Fibroblast of mammary gland (primary cell): Measurements from ENCODE around the gene CERS6.
"Not testable (repeated sequence)": the region's sequence is repeated elsewhere in the genome, so short reads cannot be mapped to it uniquely, and the experiment has no call there.

Source experiments
- DNase-seq: peaks from one replicate; pipeline ENCODE4 v3.0.0-alpha.2; 2010; ENCODE audit warnings: low read depth
- H3K4me3 ChIP-seq: 2 replicates; pipeline ENCODE4 v1.5.1; 2011; ENCODE audit warnings: low read depth, mild to moderate bottlenecking, low read length, moderate library complexity; ENCODE audit not compliant: control insufficient read depth
- TF ChIP-seq, protein P1 (sequence below): conservative IDR thresholded peaks from 2 replicates; pipeline ENCODE4 v1.5.1; 2011; ENCODE audit warnings: low read depth, low read length, inconsistent platforms; ENCODE audit not compliant: control insufficient read depth, insufficient read depth

Gene CERS6

DNA sequence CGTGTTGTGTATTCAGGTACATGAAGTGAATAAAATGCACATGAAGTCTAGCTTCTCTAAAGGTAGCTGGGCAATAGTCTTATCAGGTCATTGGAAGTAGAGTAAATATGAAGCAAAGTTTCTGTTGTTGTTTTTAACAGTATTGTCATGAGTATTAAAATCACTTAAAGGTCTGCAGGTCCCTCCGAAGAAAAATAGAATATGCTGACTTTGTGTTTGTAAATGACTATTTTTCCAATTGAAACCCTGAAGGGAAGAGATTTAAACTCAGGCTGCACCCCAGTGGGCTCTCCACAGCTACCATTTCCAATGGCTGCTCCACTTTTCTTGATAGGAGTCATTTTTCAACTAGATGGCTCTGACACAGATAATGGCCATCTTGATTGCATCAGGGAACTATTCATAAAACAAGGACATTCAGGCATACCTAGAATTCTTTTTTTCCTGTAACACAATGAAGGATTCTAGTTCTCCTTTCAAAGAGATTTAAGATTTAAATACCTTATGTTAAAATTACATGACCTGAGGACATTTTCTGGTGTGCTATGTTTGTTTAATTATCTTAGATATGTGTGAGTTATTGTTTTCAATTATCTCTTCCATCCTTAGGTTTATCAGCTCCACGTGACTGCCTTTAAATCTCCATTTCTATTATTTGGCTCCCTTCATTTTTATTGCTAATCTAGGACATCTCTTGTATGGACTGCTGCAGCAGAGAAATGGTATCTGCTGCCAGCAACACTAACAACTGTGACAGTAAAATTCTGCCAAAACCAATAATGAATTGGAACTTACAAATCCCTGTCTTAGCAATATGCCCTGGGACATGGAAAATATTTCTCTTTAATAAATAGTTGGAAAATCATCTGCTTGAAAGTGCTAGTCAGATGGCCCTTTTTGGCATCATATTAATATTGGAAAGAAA lies 197.2 kb downstream of the CERS6 start:
- no peak overlapping the region for H3K4me3 ChIP-seq
- TF ChIP-seq, protein P1, sequence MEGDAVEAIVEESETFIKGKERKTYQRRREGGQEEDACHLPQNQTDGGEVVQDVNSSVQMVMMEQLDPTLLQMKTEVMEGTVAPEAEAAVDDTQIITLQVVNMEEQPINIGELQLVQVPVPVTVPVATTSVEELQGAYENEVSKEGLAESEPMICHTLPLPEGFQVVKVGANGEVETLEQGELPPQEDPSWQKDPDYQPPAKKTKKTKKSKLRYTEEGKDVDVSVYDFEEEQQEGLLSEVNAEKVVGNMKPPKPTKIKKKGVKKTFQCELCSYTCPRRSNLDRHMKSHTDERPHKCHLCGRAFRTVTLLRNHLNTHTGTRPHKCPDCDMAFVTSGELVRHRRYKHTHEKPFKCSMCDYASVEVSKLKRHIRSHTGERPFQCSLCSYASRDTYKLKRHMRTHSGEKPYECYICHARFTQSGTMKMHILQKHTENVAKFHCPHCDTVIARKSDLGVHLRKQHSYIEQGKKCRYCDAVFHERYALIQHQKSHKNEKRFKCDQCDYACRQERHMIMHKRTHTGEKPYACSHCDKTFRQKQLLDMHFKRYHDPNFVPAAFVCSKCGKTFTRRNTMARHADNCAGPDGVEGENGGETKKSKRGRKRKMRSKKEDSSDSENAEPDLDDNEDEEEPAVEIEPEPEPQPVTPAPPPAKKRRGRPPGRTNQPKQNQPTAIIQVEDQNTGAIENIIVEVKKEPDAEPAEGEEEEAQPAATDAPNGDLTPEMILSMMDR, result no peak
- DNase-seq, result no peak

GRCh38 chr2:168654705-168655104 lies 198.6 kb downstream of the CERS6 start:
- no peak for DNase-seq
- no peak overlapping the region for H3K4me3 ChIP-seq
- TF ChIP-seq, protein P1, result no peak

GRCh38 chr2:168655207-168655606 lies 199.1 kb downstream of the CERS6 start:
- TF ChIP-seq, protein P1, result no peak
- H3K4me3 ChIP-seq, result no peak overlapping the region
- DNase-seq, result no peak

DNA sequence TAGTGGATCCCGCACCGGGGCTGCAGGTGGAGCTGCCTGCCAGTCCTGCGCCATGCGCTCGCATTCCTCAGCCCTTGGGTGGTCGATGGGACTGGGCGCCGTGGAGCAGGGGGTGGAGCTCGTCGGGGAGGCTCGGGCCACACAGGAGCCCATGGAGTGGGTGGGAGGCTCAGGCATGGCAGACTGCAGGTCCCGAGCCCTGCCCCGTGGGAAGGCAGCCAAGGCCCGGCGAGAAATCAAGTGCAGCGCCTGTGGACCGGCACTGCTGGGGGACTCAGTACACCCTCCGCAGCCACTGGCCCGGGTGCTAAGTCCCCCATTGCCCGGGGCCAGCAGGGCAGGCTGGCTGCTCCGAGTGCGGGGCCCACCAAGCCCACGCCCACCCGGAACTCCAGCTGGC lies 201.3 kb downstream of the CERS6 start:
- DNase-seq, H3K4me3 ChIP-seq: not testable (repeated sequence)

GRCh38 chr2:168658706-168659105 lies 202.6 kb downstream of the CERS6 start:
- TF ChIP-seq, protein P1, result no peak
- no peak for DNase-seq
- no peak overlapping the region for H3K4me3 ChIP-seq

GRCh38 chr2:168660870-168661862 lies 205.1 kb downstream of the CERS6 start:
- TF ChIP-seq, protein P1, result no peak
- DNase-seq, result no peak
- no peak overlapping the region for H3K4me3 ChIP-seq

DNA sequence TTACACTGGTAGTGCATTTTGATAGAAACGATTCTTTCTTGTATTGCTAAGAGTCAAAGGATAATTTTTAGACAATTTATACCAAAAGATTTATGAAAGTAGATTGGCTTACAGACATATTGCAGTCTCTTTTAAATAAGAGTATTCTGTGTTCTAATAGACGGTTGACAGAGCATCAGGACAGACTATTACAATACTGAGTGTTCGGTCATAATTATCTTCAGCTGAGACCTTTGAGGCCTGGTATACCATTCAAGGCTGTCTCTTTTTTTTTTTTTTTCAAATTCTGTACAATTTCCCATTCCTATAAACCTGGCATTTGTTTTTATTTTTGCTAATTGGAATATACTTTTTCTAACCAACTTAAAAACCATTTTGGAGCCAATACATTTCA lies 205.8 kb downstream of the CERS6 start:
- no peak for DNase-seq

More for the DNA sequence above, 205.8 kb downstream of the CERS6 start:
- TF ChIP-seq, protein P1, result no peak
- no peak overlapping the region for H3K4me3 ChIP-seq
